GM08714 (cell line): ENCODE data around the gene RNGTT.
A peak's percentile ranks its signal among the peaks of the same experiment; 100 is the strongest.

Experiments
- H3K4me3 ChIP-seq: fragments of 200-500 bp; sonication (Bioruptor generic); 2 replicates; pipeline ENCODE4 v1.5.1; 2014; ENCODE audit warnings: mild to moderate bottlenecking, low read length, inconsistent platforms
- ZNF274 ChIP-seq: IDR thresholded peaks from 2 replicates; pipeline ENCODE4 v1.6.1; 2012; ENCODE audit warnings: mild to moderate bottlenecking, low read depth, low read length

Gene RNGTT

DNA sequence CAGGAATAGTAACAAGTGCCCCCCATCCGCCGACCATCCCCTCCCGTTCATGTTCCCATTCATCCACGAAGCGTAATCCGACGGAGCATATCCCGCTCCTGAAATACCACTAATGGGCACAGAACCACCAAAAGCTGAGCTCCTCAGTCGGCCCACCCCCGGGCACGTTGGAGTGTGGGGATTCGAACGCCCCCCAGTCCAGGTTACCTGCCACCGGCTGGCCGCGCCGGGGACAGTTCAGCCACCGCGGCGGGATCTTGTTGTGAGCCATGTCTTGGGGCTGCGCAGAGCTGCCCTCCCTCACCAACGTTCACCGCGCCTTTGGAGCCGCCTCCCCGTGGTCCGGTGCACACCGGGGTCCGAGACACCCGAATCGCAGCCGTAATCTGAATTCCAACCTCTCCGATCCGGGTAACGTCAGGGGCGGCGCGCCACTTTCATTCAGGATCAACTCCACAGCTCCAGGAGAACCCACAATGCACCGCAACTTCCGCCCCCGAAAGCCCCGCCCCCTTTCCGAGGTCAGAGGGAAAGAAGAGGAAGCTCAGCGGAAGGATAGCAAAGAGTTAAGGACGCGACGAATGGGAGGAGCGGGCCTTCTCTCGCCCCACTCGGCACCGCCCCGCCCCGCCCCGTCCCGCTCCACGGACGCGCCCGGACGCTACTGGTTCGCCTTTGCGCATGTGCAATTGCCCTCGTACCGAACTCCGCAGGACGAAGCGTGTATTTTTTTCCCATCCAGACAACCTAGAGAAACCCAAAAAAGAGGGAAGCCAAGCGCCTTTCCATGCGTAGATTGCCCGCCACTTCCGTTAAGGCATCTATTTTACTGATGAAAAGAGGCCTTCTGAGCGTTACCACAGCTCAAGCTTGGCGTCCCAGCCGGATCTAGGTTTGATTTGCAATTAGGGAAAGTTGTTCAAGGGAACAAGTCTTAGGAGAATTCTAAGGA, at the start of gene RNGTT:
RNGTT (minus strand) TSS at position 480 of the 952 bp plus-strand sequence; CDS start at position 271, 209 bp downstream.
- peak within 1 kb of the TSS; percentile 98 for H3K4me3 ChIP-seq
- TF ChIP-seq ZNF274 = no peak

DNA sequence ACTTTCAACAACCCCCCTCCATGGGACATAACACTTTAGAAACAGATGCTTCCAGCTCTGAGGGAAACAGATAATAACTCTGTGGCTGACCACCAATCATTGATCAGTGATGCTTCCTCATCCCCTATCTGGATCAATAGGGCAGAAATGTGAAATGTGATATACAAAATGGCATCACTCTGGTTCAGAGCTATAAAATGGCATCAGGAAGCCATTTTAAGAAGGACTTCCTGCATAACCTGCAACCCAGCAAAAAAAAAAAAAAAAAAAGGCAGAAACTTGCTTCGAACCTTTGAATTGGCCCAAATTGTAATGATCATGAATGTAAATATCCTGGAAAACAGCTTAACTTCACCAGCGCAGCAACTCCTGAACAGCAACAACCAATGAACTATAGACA, 48.0 kb upstream of the RNGTT start:
- TF ChIP-seq ZNF274 = no peak
- H3K4me3 ChIP-seq = no peak overlapping the region

DNA sequence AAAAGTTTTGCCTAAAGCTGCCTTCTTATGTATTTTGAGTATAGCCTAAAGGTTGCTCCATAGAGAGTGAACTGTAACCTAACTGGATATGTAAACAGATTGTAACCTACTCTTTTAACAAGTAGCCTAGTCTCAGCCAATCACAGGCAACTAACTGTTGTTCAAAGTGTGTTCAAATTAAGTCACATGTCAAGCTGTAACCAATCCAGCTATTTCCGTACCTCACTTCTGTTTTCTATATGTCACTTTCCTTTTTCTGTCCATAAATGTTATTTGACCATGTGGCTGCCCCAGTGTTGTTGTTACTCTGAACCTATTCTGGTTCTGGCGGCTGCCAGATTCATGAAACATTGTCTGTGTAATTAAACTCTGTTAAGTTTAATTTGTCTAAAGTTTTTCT, 47.4 kb upstream of the RNGTT start:
- no peak overlapping the region for H3K4me3 ChIP-seq
- TF ChIP-seq ZNF274 = no peak

DNA sequence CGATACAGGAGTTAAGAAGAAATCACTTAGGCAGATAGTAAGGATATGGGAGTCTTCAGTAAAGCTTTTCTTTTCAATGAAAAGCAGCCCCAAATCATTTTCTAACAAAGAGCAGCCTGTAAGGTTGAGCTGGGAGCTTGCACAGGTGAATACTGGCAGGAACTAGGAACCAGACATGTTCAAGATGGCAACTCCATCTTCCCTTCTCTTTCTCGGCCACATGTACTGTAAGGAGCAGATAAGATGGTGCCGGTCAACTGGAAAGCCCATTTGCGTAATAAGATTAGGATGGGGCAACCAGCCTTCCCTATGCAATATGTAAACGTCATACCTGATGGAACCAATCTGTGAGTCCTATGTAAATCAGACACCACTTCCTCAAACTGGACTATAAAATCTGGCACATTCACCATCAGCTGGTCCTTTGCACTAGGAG, 46.2 kb upstream of the RNGTT start:
- TF ChIP-seq ZNF274 = no peak
- H3K4me3 ChIP-seq = no peak overlapping the region

DNA sequence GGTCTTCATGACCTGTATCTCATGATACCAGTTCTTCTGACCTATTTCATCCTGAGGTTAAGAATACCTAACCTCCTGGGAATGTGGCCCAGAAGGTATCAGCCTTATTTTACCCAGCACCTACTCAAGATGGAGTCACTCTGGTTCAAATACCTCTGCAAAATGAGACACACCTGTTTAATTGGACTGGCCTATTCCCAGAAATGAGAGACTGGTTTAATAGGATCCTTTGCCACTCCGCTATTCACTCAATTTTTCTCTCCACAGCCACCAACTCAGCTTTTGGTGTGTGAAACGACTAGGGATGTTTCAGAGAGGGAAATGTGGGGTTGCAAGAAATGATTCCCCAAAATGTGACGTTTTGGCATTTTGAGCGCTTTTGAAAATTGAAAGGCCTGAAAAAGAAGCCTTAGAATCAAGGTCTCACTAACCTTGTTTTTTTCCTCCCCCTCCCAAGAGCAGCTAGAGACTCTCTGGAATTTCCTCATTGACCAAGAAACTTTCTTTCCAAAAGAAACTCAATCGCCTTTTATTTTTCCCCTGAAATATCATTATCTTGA, 45.5 kb upstream of the RNGTT start:
- H3K4me3 ChIP-seq = no peak overlapping the region
- no peak for TF ChIP-seq ZNF274

DNA sequence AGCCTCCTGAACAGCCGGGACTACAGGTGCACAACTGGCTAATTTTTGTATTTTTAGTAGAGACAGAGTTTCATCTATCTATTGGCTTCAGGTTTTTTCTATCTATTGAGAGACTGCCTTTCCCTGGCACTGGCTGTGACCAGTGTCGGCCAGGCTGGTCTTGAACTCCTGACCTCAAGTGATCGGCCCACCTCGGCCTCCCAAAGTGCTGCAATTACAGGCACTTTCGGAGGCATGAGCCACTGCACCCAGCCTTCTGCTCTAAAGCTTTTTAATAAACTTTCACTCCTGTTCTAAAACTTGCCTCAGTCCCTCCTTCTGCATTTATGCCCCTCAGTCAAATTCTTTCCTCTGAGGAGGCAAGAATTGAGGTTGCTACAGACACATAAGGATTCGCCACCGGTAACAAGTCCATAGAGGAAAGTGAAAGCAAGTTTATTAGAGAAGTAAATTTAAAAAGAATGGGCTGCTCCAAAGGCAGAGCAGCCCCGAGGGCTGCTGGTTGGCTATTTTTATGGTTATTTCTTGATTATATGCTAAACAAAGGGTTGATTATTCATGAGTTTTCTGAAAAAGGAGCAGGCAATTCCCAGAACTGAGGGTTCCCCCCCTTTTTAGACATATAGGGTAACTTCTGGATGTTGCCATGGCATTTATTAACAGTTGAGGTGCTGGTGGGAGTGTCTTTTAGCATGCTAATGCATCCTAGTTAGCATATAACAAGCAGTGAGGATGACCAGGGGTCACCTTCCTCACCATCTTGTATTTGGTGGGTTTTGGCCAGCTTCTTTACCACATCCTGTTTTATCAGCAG, 44.8 kb upstream of the RNGTT start:
- no peak overlapping the region for H3K4me3 ChIP-seq
- TF ChIP-seq ZNF274 = no peak

DNA sequence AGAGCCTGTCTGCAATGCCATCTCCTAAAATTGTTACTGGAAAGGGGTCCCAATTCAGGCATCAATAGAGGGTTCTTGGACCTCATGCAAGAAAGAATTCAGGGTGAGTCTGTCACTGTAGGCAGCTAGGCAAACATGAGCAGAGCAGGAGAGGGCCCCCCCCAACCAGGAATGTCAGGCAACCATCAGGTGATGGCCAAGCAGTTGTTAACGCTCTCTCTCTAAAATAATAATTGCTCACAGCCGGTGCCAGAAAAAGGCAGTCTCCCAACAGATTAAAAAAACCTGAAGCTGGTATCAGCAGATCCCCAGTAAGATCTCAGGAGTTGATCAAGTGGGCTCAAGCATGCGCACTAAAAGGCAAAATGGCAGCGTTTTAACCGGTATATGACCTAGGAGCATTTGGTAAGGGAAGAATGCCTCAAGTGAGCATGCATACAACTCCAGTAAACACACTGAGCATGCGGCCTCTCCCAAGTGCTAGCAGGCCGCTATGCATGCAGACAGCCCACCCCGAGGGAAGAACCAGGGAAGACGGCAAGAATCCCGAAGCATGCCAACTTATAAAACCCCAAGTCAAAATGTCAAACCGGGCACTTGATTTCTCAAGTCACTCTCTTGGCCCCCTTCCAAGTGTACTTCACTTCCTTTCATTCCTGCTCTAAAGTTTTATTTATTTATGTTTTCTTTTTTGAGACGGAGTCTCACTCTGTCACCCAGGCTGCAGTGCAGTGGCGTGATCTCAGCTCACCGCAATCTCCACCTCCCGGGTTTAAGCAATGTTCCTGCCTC, 44.0 kb upstream of the RNGTT start:
- no peak for TF ChIP-seq ZNF274
- no peak overlapping the region for H3K4me3 ChIP-seq

DNA sequence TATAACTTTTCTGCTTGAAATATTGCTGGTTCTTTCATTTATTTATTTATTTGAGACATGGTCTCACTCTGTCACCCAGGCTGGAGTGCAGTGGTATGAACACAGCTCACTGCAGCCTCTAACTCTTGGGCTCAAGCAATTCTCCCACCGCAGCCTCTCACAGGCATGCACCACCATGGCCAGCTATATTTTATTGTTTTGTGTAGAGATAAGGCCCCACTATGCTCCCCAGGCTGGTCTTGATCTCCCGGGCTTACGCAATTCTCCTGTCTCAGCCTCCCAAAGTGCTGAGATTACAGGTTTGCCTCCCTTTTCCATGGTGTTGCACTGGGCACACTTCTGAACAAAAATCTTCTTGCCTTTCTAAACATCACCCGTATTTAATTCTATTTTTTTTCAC, 39.1 kb upstream of the RNGTT start:
- H3K4me3 ChIP-seq = no peak overlapping the region
- no peak for TF ChIP-seq ZNF274

DNA sequence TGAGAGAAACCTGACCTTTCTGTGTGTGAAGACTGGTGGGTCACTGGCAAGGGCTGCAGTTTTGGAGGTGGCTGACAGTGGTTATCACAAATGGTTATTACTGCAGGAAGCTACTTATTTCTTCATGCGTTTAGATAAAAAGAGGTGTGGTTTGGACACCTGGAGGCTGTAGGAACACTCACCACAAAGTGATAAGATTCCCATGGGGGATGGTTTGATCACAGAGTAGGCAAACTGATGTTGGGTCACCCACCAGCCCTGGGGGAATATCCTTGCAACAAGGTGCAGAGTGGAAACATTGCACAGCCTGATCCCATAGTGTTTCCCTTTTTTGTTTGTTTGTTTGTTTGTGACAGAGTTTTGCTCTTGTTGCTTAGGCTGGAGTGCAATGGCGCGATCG, 33.9 kb upstream of the RNGTT start:
- no peak for TF ChIP-seq ZNF274

DNA sequence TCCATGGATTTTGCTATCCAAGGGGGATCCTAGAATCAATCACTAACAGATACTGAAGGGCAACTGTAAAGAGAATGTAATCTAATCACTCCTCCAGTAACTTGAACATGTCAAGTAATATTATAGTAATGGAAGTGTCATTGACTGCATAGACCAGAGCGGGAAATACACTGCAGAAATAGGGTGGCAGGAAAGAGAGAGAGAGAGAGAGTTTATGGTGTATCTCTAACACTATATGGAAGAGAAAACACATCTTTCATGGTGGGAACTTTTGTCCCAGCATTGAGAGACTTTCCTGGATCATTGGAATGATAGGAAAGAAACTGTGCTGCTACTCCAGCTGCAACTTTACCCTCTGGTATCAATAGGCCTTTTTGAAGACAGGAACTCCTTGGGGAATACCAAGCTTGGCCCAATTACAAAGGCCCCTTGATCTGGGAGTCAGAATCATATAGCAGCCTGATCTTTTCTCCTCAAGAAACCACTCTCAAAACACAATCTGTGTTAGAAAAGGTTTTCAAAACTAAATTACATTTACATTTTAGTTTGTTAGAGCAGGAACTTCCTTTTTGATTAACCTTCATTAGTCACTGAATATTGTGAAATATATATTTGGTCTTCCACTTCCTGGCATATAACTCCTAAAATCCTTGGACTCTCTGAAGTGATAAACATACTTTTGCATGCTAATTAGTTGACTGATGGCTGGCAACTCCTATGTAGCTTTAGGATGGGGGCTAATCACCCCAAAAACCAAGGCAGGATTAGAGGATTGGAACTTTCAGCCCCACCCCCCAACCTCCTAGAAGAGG, 29.5 kb upstream of the RNGTT start:
- no peak overlapping the region for H3K4me3 ChIP-seq
- TF ChIP-seq ZNF274 = no peak

More for the DNA sequence above, 33.9 kb upstream of the RNGTT start:
- H3K4me3 ChIP-seq = no peak overlapping the region

DNA sequence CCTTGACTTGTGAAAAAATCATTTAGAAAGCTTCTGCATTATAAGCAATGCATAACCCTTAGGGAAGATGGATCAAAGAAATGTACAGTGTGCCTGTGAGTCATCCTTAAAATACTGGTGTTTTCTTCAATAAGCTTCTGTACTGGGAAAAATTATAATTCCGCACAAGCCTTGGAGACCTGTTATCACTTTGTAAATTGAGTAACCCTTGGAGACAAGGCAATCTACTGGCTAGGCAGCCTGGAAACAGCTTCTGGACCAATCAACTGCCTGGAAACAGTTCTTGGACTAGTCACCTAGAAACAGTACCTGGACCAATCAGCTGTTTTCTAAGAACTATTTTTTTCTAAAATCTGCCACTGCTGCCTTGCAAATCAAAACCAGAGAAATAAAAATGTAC, 25.8 kb upstream of the RNGTT start:
- no peak overlapping the region for H3K4me3 ChIP-seq
- no peak for TF ChIP-seq ZNF274

DNA sequence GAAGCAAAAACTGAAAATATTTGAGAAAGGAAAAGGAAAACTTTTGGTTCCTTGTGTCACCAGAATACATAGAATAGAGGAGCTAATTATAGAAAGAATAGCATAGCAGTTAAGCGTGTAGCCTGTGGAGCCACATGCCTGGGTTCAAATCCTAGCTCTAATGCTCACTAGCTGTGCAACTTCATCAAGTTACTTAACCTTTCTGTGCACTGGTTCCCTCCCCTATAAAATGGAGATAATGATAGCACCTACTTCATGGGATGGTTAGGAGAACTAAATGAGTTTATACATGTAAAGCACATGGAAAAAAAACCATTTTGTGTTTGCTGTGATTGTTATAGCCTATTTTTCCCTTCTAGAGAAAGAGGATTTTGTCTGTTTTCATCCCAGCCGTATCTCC, 24.5 kb upstream of the RNGTT start:
- no peak for TF ChIP-seq ZNF274
- H3K4me3 ChIP-seq = no peak overlapping the region

DNA sequence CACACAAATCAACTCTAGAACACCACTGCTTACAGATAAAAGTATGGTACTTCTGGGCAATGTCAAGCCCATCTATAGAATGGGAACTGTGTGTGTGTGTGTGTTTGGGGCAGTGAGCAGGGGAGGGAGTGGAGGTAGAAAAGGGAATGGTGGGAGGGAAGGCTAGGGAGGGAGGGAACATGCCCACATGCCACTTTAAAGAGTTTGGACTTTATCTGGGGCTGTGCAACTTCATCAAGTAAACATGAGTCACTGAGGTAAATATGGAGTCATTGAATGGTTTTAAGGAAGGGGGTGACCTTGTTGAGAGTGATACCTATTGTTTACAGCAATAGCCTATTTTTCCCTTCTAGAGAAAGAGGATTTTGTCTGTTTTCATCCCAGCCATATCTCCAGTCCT, 22.5 kb upstream of the RNGTT start:
- no peak overlapping the region for H3K4me3 ChIP-seq
- no peak for TF ChIP-seq ZNF274
